HG03520 (cell line): ENCODE results near the gene NCOA7.
"Not testable (repeated sequence)": the region's sequence is repeated elsewhere in the genome, so short reads cannot be mapped to it uniquely, and the experiment has no call there.

Experiments used
- ATAC-seq: cut with Tn5 transposase; IDR thresholded peaks from one replicate; pipeline ENCODE4 v1.9.1; 2021; ENCODE audit warnings: mild to moderate bottlenecking, moderate library complexity; ENCODE audit not compliant: unreplicated experiment

NCOA7 gene

DNA sequence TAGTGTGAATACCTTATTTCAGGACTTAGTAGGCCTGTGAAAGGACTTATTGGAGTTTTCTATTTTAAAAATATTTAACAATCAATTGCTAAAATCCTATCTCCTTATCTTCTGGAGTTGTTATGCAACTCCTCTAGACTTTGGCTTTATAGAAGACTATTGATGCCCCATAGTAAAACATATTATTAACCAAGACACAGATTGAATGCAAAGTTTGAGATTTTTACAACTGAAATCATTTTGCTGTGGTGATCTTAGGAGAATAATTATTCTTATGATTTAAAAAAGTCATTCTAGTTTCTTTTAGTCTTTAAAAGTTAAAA lies 36.9 kb upstream of the NCOA7 start:
- no peak for ATAC-seq

DNA sequence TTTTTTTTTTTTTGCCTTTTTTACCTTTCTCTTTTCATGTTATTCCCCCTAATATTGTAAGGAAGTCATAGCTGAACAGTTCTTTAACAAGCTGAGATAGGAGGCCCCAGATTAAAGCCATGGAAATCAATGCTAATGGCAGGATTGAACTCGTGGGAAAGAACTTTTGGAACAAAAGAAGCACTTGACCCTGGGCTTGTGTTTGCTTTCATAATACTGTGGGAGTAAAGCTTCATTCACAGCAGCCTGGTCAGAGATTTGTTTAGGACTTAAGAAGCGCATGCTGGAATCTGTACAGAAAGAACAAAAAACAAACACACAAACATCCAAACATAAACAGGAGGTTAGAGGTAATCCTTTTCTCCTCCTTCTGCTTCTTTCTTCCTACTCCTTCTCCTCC lies 36.2 kb upstream of the NCOA7 start:
- no peak for ATAC-seq

DNA sequence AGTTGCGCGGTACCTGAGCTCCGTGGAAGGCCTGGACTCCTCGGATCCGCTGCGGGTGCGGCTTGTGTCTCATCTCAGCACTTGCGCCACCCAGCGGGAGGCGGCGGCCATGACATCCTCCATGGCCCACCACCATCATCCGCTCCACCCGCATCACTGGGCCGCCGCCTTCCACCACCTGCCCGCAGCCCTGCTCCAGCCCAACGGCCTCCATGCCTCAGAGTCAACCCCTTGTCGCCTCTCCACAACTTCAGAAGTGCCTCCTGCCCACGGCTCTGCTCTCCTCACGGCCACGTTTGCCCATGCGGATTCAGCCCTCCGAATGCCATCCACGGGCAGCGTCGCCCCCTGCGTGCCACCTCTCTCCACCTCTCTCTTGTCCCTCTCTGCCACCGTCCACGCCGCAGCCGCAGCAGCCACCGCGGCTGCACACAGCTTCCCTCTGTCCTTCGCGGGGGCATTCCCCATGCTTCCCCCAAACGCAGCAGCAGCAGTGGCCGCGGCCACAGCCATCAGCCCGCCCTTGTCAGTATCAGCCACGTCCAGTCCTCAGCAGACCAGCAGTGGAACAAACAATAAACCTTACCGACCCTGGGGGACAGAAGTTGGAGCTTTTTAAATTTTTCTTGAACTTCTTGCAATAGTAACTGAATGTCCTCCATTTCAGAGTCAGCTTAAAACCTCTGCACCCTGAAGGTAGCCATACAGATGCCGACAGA lies 31.4 kb upstream of the NCOA7 start:
- no peak for ATAC-seq

DNA sequence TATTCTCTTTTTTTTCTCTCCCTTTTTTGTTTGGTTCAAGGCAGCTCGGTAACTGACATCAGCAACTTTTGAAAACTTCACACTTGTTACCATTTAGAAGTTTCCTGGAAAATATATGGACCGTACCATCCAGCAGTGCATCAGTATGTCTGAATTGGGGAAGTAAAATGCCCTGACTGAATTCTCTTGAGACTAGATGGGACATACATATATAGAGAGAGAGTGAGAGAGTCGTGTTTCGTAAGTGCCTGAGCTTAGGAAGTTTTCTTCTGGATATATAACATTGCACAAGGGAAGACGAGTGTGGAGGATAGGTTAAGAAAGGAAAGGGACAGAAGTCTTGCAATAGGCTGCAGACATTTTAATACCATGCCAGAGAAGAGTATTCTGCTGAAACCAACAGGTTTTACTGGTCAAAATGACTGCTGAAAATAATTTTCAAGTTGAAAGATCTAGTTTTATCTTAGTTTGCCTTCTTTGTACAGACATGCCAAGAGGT lies 30.8 kb upstream of the NCOA7 start:
- no peak for ATAC-seq

DNA sequence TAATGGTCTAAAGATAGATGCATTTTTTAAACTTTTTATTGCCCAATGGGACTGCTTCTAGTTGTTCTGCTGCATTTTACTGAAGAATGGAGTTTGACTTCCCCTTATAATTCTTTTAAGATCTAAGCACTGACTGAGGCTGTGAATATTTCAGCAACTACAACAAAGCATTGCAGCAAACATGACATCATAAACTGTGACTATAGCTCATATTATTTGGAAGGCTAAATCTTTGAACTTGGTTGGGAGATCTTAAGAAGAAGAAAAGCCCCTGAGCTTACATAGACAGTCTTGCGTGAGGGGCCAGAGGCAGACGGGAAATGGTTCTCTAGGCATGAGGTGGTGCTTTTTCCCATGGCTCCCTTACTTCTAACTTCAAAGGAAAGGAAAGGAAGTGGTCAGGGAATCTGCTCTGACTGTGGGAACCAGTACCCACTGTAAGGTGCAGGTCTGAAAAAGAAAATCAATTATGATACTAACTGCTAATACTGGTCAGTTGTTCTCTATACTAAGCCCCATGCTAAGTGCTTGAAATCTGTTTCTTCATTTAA lies 26.6 kb upstream of the NCOA7 start:
- ATAC-seq = no peak

DNA sequence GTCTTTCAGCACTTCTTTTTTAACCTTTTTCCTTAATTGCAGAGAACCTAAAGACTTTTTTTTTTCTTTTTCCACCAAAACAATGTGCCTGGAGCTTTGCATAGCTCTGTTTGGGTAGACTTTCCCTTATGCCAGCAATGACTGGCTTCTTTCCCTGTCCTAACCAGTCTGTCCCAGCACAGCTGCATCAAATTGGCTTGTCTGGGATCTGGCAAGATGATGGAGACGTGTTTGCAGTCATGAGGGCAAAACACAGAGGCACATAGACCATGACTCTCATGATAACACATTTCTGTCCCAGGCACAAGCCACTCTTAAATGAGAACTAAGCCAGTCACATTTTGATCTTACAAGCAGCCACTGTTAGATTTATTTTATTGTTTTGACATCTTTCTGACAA lies 24.8 kb upstream of the NCOA7 start:
- no peak for ATAC-seq

DNA sequence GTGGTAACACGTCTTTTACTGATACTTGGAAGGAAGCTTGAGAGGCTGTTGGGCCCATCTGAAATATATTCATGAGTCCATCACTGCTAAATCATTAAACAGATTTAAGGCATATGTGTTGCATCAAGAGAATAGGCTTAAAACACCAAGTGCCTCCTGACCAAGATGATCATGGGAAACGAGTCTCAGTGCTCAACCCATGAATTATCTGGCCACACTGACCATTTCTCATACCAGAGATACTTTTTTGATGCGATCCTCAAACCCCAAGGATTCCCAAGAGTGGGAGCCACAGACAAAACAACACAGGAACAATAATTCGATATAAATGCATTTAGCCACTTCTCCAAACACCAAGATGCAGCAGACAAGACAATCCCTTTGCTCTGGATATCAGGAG lies 24.1 kb upstream of the NCOA7 start:
- no peak for ATAC-seq

DNA sequence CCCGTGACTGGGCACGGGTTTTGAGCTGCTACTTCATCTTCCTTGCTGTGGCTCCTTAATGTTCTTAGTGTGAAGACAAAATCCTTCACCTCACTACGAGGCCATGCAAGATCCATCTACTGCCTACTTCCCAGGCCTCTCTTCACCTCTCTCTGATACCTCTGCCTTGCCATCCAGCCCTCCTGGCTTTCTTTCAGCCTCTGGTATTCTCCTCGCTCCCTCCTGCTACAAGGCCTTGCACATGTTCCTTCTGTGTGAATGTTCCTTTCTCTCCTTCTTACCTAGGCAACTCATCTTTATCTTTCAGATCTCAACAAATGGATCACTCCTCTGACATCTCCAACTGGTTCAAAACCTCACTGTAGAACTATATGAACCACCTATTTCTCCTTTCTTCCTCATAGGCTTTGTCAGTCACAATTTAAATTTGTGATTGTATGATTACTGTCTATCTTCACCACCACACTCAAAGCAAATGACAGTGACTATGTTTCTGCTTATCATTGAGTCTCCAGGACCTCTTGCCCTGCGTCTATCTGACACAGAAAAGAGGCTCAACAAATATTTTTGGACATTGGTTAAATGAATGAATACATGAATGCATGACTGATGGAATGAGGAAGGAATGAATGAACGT lies 21.5 kb upstream of the NCOA7 start:
- ATAC-seq = no peak

DNA sequence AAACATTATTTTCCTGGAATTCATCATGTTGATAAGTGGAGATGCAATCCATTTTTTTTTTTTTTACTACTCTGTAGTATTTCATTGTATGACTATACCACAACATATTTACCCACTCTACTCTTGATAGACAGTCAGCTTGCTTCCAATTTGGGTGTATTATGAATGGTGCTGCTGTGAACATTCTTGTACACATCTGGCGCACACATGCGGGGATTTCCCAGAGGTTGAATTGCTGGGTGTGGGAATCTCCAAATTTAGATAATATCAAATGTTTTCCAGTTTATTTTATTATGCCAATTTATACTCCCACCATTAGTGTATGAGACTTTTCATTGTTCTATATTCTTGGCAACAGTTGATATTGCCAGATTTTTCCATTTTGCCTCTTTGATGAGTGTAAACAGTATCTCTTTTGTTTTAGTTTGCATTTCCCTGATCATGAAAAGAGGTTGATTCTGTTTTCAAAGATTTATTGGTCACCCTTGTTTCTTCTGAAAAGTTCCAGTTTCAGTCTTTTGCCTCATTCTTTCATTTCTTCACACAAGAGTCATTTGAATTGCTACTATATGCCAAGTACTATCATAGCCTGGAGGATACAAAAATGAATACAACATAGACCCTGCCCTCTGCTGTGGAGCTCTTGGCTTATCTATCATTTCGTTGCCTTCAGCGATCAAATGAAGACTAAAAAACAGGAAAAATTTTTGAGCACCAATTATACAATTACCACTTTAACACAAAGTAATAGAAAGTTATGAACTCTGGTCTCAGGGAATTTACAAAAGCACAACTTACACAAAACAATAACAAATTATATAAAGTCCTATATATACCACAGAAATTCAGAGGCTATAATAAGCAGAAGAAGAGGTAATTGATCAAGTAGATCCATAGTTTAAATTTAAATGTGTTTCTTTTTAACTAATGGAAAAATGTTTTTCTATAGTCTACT lies 17.1 kb upstream of the NCOA7 start:
- ATAC-seq = no peak

DNA sequence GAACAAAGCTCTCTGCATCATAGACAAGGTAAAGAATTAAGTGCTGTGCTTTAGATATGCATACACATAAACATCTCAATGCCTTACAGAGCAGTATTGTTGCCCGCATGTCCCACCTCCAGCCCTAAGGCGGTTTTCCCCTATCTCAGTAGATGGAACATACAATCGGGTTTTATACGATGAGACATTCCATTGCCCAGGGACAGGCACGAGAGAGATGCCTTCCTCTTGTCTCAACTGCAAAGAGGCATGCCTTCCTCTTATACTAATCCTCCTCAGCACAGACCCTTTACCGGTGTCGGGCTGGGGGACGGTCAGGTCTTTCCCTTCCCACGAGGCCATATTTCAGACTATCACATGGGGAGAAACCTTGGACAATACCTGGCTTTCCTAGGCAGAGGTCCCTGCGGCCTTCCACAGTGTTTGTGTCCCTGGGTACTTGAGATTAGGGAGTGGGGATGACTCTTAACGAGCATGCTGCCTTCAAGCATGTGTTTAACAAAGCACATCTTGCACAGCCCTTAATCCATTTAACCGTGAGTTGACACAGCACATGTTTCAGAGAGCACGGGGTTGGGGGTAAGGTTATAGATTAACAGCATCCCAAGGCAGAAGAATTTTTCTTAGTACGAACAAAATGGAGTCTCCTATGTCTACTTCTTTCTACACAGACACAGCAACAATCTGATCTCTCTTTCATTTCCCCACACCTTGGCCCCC lies 14.5 kb upstream of the NCOA7 start:
- ATAC-seq = not testable (repeated sequence)

DNA sequence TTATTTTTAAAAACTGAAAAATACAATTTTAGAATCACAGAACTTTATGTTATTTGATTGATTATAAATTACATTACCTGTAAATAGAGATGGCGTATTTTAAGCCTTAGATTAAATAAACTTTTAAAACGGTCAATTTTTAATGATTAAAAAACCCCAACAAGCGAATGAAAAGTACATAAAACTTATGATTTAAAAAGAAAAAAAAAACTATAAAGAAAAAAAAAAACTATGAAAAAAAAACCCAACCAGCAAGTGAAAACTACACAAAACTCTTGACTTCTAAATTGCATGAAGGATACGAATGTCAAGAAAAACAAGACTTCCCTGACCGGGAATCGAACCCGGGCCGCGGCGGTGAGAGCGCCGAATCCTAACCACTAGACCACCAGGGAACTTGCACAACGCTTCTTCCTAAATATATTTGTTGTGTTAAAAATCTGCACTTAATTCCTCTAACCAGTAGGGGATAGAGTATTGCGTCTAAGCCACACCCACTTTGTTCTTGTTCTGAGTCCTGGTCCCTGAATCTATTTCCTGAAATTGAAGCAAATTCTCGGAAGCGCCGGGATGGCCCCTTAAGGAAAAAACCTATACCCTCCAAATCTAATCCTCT lies 10.7 kb upstream of the NCOA7 start:
- ATAC-seq = peak; percentile 82

DNA sequence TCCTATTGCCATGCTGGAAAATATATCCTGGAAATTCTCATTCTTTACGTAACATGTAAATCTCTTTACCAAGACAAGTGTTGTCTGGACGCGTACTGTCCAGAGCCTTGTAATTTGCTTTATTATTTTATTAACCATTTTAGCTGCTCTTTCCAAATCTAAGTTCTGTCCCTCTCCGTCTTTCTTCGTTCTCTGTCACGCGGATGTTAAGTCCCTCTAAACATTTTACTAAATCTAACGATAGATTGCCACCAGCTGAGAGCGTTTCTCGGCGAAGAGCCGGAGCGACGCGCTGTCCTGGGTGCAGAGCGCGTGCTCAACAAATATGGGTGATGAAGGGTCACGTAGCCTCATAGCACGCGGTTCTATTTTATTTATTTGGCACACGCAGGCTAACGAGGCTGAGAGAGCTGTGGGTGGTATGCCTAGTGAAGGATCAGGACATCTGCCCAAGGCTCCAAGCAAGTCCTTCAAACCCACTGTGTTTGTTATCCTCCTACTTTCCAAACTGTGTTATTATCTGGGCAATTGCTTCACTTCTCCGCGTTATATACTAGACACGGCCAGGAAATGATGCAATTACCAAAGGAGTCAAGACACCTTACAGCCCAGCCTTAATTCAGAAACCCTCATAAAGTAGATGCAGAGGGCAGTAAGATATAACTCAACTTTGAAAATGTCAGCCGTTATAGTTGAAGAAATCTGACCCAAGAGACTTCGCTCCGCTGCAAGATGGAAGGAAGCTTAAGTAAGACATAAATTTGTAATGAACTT lies 10.0 kb upstream of the NCOA7 start:
- ATAC-seq = peak; percentile 72

DNA sequence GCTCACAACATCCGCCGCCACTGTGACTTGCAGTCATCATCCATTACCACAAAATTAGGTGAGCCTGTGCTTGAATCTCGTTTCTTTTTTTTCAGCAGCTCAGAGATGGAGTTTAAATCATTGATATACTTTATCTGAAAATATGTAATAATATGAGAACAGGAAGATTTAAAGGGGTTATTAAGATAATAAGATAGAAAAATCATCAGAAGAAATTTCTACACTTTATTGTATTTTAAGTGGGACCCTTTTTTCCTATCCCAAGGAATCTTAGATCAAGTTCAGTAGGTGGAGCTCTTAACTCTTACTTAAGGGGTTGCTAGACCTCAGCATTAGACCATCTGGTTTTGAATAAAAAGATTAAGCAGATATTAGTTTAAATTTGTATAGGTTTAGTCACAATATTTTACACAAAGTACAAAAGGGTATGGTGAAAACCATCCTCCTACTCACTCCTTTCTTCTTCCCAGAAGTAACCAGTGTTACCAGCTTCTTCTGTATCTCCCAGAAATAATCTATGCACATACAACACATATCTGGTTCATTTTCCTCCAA lies 9.4 kb upstream of the NCOA7 start:
- peak; percentile 29 for ATAC-seq

DNA sequence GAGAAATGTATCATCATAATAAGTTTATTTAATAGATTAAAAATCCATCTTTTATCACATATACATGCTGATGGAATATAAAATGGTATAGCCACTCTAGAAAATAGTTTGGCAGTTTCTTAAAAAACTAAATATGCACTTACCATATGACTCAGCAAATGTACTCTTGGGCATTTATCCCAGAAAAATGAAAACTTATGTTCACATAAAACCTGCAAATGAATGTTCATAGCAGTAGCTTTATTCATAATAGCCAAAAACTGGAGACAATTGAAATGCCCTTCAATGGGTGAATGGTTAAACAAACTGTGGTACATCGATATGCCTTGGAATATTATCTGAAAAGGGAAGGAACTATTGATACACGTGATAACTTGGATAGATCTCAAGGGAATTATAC lies 6.4 kb upstream of the NCOA7 start:
- no peak for ATAC-seq

DNA sequence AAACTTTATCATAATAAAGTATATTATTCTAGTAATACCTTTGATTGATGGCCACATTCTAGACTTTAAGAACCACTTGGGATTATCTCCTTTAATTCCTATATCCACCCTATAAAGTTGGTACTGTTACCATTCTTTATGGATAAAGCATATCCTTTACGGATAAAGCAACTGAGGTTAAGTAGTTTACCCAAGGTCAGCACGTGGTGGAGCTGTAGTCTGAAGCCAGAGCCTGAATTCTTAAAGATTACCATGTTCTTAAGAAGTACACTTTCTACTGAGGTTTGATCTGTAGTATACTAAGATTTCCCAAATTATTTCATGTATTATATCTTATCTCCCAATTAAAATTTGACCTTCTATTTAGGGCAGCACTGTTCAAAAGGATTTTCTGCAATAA lies 3.0 kb upstream of the NCOA7 start:
- ATAC-seq = no peak

DNA sequence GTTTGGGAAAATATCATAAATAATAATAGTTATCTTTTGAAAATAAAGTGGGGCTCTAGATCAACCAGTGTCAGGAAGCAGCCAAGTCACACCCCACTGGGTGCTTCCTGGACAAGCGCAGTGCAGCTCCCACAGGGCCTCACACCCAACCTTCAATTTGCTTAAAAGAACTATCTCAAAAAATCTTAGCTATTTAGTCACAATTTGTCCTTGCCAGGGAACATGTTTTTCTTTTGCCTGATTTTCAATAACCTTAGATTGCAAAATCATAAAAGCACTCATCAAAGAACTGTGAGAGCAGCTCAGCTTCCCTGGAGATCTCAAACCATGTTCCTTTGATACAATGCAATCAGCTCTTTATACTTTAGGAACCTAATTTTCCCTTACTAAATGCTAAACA lies 1.6 kb upstream of the NCOA7 start:
- no peak for ATAC-seq

DNA sequence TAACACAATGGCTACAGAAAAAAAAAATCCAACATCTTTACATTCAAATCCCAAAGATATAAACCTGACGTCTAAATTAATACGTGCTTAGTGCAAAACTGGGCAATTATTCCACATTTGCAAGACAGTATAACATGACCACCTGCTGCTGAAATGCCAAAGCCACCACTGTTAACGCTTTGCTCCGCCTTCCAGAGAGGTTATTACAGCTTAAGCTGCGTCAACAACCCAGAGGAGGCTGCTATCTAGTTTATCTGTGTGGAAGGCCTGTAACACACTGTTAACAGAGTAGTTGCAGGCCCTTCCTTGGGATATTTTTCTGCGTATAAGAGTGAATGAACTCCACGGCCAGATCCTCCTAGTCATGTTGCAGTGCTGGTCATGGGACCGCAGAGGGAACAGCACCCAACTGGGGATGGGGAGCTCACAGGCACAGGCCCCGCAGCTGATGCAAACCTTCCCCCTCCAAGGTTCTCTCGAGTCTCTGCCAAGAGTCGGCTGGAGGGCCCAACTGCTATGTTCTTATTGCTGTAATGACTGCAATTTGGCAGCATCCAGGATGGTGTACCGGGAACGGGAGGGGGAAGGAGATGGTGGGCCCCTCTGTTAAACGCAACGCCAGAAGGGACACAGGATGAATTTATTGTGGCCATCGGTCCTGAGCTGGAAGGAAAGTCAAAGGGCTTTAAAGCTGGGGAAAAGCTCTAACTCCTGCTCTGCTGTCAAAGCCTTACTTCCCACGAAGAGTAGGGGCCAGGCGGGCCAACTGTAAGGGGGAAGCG lies 993 bp upstream of the NCOA7 start:
- peak; percentile 35 for ATAC-seq

DNA sequence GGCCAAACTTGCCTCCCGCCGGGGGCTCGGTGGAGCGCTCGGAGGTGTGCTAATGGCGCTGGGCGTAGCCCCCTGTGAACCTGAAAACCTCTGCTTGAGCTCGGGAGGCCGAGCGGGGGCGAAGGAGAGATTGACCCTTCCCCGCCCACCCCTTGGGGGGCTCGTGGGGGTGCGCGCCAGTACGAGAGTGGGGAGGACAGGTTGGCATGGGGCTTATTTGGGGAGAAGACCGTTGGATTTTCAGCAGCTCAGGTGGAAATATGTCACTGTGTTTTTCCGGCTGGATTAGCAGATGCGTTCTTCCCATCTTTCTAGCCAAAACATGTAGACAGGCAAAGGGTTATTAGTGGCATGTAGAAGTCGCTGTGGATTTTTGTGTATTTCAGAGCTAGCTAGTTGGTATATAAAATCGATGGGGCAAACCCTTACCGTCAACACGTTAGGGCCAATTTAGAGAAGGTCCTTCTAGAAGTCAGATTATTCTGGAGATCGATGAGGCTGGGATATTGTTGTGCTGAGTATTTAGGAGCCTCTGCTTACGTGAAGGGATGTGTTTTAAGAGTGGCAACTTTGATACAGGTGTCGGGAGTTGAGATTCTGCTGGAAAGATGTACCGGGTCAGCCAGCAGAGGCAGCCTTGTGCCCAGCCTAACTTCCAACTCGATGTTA lies 525 bp downstream of the NCOA7 start:
- ATAC-seq = peak; percentile 32
